ENCODE results near the gene KLHL29.

The KLHL29 gene

DNA sequence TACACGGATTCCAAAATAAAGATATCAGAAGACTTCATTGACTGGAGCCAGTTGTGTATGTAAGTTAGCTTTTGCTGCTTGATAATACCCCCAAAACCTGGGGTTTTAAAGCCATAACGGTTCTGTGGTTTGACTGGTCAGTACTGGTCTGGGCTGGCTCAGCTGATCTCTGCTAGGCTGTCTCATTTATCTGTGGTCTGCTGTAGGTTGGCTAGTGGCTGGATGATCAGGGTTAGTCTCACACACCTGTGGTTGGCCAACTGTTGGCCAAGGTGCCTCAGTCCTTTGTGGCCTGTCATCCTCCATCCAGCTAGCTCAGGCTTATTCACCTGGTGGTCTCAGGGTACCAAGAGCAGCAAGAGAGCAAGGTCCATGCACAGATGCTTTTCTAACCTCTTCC lies 183.2 kb downstream of the KLHL29 start:
- TF ChIP-seq RAD21 (IDR thresholded peaks at IDR 0.05; ENCODE audit: low read depth) (no peak), TCF12 (IDR thresholded peaks at IDR 0.05; ENCODE audit: low read depth) (no peak), FOXM1 (IDR thresholded peaks at IDR 0.05; ENCODE audit: borderline replicate concordance, low read depth) (no peak), CEBPB (IDR thresholded peaks at IDR 0.05) (no peak), YY1 (IDR thresholded peaks at IDR 0.05; ENCODE audit: low read depth) (no peak), CREB1 (IDR thresholded peaks at IDR 0.05; ENCODE audit: low read depth) (no peak), TAF1 (IDR thresholded peaks at IDR 0.05; ENCODE audit: low read depth) (no peak), ZBTB7A (IDR thresholded peaks at IDR 0.05; ENCODE audit: low read depth) (no peak), EP300 (IDR thresholded peaks at IDR 0.05; ENCODE audit: borderline replicate concordance) (no peak), NFIC (IDR thresholded peaks at IDR 0.05) (no peak), EGR1 (IDR thresholded peaks at IDR 0.05) (no peak)
- TF ChIP-seq, protein P1, sequence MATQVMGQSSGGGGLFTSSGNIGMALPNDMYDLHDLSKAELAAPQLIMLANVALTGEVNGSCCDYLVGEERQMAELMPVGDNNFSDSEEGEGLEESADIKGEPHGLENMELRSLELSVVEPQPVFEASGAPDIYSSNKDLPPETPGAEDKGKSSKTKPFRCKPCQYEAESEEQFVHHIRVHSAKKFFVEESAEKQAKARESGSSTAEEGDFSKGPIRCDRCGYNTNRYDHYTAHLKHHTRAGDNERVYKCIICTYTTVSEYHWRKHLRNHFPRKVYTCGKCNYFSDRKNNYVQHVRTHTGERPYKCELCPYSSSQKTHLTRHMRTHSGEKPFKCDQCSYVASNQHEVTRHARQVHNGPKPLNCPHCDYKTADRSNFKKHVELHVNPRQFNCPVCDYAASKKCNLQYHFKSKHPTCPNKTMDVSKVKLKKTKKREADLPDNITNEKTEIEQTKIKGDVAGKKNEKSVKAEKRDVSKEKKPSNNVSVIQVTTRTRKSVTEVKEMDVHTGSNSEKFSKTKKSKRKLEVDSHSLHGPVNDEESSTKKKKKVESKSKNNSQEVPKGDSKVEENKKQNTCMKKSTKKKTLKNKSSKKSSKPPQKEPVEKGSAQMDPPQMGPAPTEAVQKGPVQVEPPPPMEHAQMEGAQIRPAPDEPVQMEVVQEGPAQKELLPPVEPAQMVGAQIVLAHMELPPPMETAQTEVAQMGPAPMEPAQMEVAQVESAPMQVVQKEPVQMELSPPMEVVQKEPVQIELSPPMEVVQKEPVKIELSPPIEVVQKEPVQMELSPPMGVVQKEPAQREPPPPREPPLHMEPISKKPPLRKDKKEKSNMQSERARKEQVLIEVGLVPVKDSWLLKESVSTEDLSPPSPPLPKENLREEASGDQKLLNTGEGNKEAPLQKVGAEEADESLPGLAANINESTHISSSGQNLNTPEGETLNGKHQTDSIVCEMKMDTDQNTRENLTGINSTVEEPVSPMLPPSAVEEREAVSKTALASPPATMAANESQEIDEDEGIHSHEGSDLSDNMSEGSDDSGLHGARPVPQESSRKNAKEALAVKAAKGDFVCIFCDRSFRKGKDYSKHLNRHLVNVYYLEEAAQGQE (IDR thresholded peaks at IDR 0.05; ENCODE audit: low read depth) = no peak
- TF ChIP-seq, protein P2, sequence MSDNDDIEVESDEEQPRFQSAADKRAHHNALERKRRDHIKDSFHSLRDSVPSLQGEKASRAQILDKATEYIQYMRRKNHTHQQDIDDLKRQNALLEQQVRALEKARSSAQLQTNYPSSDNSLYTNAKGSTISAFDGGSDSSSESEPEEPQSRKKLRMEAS (IDR thresholded peaks at IDR 0.05) = no peak
- TF ChIP-seq, protein P3, sequence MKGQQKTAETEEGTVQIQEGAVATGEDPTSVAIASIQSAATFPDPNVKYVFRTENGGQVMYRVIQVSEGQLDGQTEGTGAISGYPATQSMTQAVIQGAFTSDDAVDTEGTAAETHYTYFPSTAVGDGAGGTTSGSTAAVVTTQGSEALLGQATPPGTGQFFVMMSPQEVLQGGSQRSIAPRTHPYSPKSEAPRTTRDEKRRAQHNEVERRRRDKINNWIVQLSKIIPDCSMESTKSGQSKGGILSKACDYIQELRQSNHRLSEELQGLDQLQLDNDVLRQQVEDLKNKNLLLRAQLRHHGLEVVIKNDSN (IDR thresholded peaks at IDR 0.05) = no peak

DNA sequence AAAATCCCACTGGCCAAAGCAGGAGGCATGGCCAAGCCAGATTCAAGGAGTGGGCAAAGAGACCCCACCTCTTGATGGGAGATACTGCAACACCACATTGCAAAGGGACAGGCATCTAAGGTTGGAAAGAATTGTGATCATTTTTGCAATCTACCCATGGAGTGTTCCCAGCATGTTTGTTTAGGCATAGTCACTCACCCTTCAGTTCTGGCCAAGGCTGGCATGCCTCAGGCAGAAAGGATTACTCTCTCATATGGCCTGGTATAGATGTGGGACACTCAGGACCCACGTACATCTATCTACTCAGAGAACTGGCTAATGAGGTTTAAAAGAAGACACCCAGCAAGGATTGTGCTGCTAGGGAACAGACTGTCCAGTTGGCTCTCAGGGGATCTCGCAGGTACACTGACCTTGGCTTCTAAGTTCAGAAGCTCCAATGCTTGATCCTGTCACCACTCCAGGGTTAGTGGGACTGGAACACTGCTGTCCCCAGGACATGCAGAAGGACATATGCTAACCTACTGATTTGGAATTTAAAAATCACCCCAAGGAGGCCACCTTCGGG lies 183.7 kb downstream of the KLHL29 start:
- TF ChIP-seq NFIC (IDR thresholded peaks at IDR 0.05) = no peak
- no peak for TF ChIP-seq FOXM1 (IDR thresholded peaks at IDR 0.05; ENCODE audit: borderline replicate concordance, low read depth)
- no peak for TF ChIP-seq EGR1 (IDR thresholded peaks at IDR 0.05)
- no peak for TF ChIP-seq RAD21 (IDR thresholded peaks at IDR 0.05; ENCODE audit: low read depth)
- TF ChIP-seq EP300 (IDR thresholded peaks at IDR 0.05; ENCODE audit: borderline replicate concordance) = no peak
- TF ChIP-seq, protein P1 (IDR thresholded peaks at IDR 0.05; ENCODE audit: low read depth) = no peak
- TF ChIP-seq TCF12 (IDR thresholded peaks at IDR 0.05; ENCODE audit: low read depth) = no peak
- no peak for TF ChIP-seq ZBTB7A (IDR thresholded peaks at IDR 0.05; ENCODE audit: low read depth)
- TF ChIP-seq YY1 (IDR thresholded peaks at IDR 0.05; ENCODE audit: low read depth) = no peak
- TF ChIP-seq CREB1 (IDR thresholded peaks at IDR 0.05; ENCODE audit: low read depth) = no peak
- no peak for TF ChIP-seq TAF1 (IDR thresholded peaks at IDR 0.05; ENCODE audit: low read depth)
- TF ChIP-seq, protein P2 (IDR thresholded peaks at IDR 0.05) = no peak
- TF ChIP-seq, protein P3 (IDR thresholded peaks at IDR 0.05) = no peak
- TF ChIP-seq TEAD4 (IDR thresholded peaks at IDR 0.05) = no peak
- no peak for TF ChIP-seq CEBPB (IDR thresholded peaks at IDR 0.05)

DNA sequence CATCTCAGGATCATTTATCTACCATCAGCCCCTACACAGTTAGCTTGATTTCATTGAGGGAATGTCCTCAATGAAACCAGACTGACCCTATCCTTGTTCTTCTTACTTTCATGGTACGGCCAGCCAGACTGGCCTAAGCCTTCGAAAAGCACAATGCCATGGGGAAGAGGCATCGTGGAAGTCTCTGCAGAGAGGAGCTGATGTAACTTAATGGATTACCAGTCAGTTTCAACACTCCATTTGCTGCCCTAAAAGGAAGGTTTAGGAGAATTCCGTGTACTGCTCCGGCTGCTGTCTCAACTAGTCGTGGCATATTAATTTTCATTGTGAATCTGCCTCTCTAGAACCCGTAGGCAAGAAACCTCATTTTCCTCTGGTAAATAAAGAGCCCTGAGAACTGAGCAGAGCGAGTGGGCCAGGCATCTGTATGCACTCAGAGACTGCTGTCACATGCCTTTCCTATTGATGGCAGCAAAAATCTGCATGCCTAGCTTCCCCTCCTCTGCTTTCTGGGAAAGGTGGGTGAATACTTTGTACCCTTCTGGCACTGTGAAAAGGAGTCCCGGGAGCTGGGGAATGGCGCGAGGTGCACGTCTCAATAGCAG lies 184.9 kb downstream of the KLHL29 start:
- TF ChIP-seq, protein P2 (IDR thresholded peaks at IDR 0.05) = no peak
- TF ChIP-seq YY1 (IDR thresholded peaks at IDR 0.05; ENCODE audit: low read depth) (no peak), CEBPB (IDR thresholded peaks at IDR 0.05) (no peak), EP300 (IDR thresholded peaks at IDR 0.05; ENCODE audit: borderline replicate concordance) (no peak), TEAD4 (IDR thresholded peaks at IDR 0.05) (no peak), TCF12 (IDR thresholded peaks at IDR 0.05; ENCODE audit: low read depth) (no peak), CREB1 (IDR thresholded peaks at IDR 0.05; ENCODE audit: low read depth) (no peak), ZBTB7A (IDR thresholded peaks at IDR 0.05; ENCODE audit: low read depth) (no peak), FOXM1 (IDR thresholded peaks at IDR 0.05; ENCODE audit: borderline replicate concordance, low read depth) (no peak), TAF1 (IDR thresholded peaks at IDR 0.05; ENCODE audit: low read depth) (no peak), NFIC (IDR thresholded peaks at IDR 0.05) (no peak), EGR1 (IDR thresholded peaks at IDR 0.05) (no peak), RAD21 (IDR thresholded peaks at IDR 0.05; ENCODE audit: low read depth) (no peak)
- TF ChIP-seq, protein P1 (IDR thresholded peaks at IDR 0.05; ENCODE audit: low read depth) = no peak
- TF ChIP-seq, protein P3 (IDR thresholded peaks at IDR 0.05) = no peak

Data from Ishikawa (cell line).